HG03280 (cell line): Measurements from ENCODE around the gene CCN6.

Source experiments
- ATAC-seq: cut with Tn5 transposase; IDR thresholded peaks from one replicate; pipeline ENCODE4 v1.9.1; 2021; ENCODE audit warnings: mild to moderate bottlenecking, moderate library complexity; ENCODE audit not compliant: unreplicated experiment

The CCN6 gene

DNA sequence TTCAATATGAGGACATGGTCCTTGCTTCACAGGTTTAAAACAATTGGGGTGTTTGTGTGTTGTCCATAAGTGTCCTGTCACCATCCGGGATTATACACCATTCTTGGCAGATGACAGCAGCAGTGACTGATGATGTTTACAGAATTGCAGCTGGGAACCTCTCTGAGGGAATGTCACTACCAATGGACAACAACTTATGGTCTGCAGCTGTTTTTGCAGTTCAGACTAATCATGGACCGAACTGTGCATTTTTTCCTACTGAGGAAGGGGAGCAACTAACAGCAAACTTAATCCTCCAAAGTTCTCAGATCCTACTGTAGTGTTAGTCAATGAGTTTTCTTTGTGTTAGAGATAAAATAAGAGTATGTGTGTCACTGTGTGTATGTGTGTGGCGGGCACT lies 59.5 kb downstream of the CCN6 start:
- no peak for ATAC-seq

DNA sequence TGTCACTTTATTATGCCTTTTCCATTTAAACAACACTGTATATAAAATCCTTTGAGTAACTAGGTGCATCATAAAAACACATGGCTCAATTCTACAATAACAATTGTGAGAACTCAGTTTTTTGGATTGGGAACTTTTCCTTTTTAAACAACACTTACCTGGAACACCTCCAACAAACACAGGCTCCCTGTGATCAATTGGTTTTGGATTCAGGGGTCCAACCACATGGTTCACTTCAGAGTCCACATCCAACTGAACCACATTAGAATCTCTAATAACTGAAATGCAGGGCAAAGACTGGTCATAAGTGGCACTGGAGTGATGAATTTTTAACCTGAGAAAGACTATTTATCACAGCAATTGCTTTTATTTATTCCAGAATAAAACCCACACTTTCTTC lies 60.0 kb downstream of the CCN6 start:
- no peak for ATAC-seq

DNA sequence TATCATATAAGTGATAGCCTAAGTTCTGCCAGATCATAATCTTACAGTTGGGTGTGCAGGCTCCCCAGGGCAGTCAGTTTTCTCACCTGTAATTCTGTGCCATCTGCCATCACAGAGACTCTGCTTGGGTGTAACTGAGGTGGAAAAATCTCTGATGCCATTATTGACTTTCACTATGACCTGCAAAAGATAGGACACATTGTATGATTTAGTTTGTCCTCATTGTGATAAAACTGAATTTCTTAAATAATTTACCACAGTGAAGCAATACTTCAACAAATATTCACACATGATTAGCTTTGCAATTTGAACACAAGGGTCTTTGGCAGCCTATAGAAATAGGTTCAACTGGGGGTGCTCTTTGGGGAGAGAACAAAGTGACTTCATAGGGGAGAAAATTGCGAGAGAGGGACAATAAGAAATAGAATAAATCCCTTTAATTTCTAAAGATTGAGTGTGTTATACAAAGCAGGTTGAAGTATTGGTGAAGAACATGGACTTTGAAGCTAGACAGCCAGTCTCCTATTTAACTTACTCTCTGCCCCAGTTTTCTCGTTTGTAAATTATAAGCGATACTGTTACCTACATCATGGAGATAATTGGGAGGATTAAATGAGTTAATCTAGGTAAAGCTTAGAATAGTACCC lies 60.8 kb downstream of the CCN6 start:
- ATAC-seq, result no peak

DNA sequence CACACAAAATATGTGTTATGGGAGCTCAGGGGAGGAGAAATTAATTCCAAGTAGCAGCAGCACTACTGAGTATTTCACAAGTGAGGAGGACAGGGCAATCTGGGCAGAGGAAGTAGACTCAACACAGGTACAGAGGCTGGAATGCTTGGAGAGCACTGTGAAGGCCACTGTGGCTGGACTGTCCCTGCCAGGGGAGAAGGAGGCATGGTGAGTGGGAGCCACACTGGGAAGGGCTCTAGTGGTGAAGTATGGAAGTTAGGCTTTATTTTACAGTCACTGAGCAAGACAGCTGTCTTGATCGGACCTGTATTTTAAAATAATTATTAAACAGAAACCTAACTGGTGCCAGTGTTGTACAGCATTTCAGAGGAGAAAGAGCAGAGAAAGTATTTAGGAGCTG lies 62.3 kb downstream of the CCN6 start:
- no peak for ATAC-seq

DNA sequence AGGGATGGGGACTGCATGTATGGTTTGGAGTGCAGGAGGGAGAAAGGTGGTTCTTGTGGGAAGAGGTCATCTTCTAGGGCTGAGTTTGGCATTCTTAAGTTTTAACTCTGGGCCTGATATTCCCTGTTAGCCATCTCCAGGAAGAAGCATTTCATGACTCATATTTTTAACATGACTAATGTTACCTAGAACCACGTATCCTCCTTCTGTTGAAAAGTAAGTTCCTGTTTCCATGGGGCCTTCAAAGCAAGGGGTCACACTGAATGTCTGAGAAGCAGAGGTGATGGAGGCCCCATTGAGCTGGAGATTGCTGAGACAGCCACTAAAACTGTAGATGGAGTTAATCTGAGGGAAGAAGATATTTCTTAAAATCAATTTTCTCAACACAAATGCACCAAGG lies 63.6 kb downstream of the CCN6 start:
- ATAC-seq, result no peak

DNA sequence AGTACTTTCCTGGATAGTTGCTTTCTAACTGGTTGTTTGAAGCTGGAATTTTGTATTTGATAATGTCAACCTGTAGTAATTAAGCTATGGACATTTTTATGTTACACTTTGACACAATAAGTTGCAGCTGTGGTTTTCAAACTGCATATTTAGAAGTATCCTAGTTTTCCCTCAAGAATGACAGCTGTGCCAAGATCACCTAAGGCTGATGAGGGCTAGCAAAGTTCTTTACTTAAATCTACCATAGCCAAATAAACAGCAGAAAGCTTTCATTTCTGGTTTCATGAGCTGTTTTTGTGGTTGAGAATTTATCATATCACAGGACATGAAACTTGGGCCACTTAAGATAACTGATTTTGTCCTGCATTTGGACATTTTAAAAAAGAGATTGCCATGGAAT lies 64.1 kb downstream of the CCN6 start:
- ATAC-seq, result no peak
